Vagina (tissue), 2 donors: Measurements from ENCODE around the gene TK2.

Experiments used
- CTCF ChIP-seq, 3 experiments: fragments of 450-650 bp in 2 of 3; fragments of 200-600 bp in 1 of 3; sonication (generic) in 1 of 3; IDR thresholded peaks; one replicate each; pipeline ENCODE4 v1.5.1; 2017 to 2019; ENCODE audit warnings: antibody characterized with exemption in 3 of 3, mild to moderate bottlenecking in 2 of 3, moderate library complexity in 2 of 3
- POLR2AphosphoS5 ChIP-seq, 2 donors: sonication (generic); formaldehyde crosslinking; IDR thresholded peaks; one replicate each; pipeline ENCODE4 v1.9.0; 2017; ENCODE audit warnings: antibody characterized with exemption in 2 of 2, mild to moderate bottlenecking in 2 of 2, low read depth in 1 of 2; ENCODE audit not compliant: insufficient read depth in 1 of 2

- TF ChIP-seq CTCF (IDR thresholded peaks at IDR 0.05) = no peak
- no peak for TF ChIP-seq POLR2AphosphoS5 (IDR thresholded peaks at IDR 0.05; ENCODE audit: insufficient read depth in 1 of 2, low read depth in 1 of 2)
Measured at GRCh38 chr16:66541388-66542355, 8.2 kb downstream of the TK2 start.
